A673 (cell line): Measurements from ENCODE around the gene DDA1.

ENCODE experiments used
- EZH2 ChIP-seq: fragments of 200-600 bp; sonication (generic); IDR thresholded peaks from 2 replicates; pipeline ENCODE4 v1.6.1; 2017; ENCODE audit warnings: borderline replicate concordance, low read depth, mild to moderate bottlenecking, mixed read lengths, antibody characterized with exemption, low read length; ENCODE audit not compliant: poor library complexity, severe bottlenecking
- TF ChIP-seq, protein P1 (sequence below): fragments of 300-800, 200-600 bp; sonication (generic); conservative IDR thresholded peaks from 2 replicates; pipeline ENCODE4 v1.5.1; 2017; ENCODE audit warnings: low read depth, mild to moderate bottlenecking, antibody characterized with exemption, low read length, moderate library complexity, mixed read lengths

DNA sequence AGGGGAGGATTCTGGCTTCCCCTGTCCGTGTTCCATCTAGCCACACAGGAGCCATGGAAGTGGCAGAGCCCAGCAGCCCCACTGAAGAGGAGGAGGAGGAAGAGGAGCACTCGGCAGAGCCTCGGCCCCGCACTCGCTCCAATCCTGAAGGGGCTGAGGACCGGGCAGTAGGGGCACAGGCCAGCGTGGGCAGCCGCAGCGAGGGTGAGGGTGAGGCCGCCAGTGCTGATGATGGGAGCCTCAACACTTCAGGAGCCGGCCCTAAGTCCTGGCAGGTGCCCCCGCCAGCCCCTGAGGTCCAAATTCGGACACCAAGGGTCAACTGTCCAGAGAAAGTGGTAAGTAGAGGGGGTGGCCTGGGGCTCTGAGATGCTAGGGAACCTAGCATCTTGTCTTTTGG lies 40.6 kb upstream of the DDA1 start:
- TF ChIP-seq, protein P1, sequence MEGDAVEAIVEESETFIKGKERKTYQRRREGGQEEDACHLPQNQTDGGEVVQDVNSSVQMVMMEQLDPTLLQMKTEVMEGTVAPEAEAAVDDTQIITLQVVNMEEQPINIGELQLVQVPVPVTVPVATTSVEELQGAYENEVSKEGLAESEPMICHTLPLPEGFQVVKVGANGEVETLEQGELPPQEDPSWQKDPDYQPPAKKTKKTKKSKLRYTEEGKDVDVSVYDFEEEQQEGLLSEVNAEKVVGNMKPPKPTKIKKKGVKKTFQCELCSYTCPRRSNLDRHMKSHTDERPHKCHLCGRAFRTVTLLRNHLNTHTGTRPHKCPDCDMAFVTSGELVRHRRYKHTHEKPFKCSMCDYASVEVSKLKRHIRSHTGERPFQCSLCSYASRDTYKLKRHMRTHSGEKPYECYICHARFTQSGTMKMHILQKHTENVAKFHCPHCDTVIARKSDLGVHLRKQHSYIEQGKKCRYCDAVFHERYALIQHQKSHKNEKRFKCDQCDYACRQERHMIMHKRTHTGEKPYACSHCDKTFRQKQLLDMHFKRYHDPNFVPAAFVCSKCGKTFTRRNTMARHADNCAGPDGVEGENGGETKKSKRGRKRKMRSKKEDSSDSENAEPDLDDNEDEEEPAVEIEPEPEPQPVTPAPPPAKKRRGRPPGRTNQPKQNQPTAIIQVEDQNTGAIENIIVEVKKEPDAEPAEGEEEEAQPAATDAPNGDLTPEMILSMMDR = no peak
- no peak for TF ChIP-seq EZH2
